HG03565 (cell line): ENCODE measurements around the gene TMEM191B.
"Not testable (repeated sequence)": the region's sequence is repeated elsewhere in the genome, so short reads cannot be mapped to it uniquely, and the experiment has no call there.

Experiments
- ATAC-seq: cut with Tn5 transposase; IDR thresholded peaks from one replicate; pipeline ENCODE4 v1.9.1; 2021; ENCODE audit warnings: mild to moderate bottlenecking, moderate library complexity; ENCODE audit not compliant: unreplicated experiment

The TMEM191B gene

DNA sequence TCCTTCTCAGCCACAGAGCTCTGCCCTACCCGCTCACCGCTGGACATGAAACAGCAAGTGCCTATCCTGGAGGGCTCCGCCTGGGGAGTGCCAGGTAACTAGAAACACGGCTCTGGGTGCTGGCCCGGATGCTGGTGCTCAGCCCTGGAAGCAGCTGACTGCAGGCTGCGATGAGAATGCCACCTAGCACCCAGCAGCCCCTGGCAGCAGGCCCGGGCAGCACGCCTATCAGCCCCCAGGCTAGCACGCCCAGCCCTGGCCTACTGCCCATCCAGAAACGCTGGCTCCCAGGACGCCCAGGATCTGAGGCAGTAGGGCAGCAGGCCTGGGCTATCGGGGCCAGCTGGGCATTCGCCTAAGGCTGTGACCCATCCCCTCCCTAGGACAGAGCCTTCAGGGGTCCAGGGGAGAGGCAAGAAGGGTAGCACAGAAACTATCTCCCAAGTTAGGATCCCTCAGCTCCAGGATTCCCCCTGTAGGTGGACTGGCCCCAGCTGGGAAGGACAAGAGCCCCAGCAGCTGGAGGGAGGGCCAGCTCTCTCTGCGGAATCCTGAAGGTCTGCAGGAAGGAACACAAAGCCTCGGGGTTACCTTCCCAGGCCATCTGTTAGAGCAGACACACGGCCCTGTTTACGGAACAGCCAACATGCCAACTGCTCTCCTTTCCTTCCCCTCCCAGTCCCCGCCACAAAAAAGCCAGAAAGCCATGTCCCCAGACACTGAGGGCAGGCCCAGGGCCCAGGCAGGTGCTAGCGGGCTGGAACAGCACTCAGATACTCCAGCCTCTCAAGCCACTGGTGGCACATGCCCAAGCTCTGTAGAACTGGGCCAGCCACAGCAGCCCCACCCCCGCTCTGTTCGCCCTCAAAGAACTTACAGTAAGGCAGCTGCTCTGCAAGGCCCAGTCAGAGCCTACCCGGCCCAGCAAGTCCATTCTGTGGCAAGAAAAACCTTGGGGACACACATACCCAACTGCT is 27.0 kb downstream of the TMEM191B start:
- ATAC-seq: not testable (repeated sequence)

DNA sequence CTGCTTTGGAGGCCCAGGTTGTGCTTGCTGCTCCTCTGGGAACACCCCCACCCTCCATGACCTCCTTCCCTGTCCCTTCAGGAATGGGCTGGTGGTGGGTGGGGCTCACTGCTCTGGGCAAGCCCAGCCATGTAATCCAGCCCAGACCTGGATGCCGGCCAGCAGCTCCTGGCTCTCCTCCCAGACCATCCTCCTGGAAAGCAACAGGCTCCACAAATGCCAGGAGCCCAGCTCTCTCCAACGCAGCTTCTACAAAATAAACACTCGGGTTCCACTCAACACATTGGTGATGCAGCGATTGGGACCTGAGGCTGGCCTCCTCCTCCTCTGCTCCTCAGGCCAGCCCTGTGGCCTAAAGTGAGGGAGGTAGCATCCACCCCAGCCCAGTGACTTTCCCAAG is 30.9 kb downstream of the TMEM191B start:
- not testable (repeated sequence) for ATAC-seq

DNA sequence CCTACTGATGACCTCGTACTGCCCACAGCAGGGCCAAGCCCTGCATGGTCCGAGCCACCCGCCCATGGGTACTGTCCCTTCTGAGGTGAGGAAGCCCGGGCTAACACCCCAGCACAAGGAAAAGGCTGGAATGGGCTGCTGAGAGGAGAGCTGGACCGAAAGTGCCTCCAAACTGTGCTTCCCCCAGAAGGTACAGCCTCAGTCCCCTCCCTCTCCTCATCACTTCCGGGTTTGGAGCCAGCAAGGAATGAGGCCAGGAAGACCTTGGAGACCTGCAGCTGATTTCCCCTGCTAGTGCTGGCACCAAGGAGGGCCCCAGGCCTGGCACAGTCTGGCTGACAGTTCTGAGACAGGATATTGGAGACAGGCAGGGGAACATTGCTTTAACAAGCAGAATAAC is 31.3 kb downstream of the TMEM191B start:
- ATAC-seq: not testable (repeated sequence)

DNA sequence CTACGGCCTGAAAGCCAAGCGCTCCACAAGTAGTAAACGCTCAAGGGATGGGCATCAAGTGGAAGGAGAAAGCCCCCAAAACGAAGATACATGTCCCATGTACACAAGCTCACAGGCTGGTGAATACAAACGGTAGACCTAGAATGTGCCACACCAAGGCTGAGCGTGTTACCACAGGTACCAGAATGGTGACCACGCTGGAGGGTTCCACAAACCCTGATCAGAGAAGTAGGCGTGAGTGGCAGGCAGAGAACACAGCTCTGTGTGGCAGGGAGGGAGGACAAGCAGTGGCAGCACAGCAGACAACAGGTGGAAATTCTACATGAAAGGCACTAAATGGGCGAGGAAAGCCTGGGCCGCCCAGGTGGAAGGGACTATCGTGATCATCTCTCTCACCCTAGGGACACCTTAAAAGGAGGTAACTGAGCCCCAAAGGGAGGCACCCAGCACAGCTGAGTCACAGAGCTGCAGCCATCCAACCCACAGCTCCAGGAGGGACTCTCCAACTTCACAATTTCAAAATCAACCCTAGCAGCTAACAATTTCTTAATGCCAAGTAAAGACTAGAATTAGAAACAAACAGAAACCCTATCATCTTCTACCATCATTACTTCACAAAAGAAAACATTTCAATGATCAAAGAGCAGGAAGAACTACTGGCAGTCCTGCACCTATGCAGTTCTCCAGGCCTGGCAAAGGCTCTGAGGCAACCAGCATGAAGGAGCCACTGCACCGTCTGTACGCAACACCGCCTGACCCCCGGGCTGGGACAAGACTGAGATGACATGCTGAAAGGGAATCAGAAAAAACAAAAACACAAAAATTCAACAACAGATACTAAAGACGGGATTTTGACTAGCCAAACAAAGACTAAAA is 32.7 kb downstream of the TMEM191B start:
- not testable (repeated sequence) for ATAC-seq

DNA sequence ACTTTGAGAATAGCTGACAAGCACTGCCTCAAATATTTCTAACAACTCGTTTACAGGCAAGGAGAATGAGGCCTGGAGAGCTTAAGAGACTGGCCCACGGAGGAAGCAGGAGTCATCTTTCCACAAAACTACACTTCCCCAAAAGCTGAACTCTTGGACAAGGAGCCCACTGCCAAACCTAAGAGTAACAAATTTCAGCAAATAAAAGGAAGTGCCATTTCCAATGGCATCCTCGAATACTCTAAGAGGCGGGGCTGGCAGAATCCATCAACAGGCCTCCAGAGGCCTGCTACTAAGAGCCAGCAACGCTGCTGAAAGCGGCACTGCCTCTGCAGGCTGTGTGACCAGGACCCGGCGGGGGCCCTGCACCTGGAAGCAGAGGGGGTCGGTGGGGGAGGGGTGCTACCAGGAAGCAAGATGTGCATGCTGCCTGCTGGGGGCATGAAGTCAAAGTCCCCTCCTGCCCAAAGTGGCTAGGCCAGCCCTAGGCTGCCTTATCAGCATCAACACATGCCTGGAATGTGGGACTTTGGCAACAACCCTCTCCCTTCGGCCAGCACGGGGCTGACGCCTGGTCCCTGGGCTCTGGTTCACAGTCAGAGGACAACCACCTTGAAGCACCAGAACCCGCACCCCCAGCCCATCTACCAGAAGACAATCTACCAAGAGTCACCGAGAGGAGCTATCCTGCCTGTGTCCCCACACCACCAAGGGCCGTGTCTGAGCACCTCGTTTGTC is 43.1 kb downstream of the TMEM191B start:
- ATAC-seq: not testable (repeated sequence)

DNA sequence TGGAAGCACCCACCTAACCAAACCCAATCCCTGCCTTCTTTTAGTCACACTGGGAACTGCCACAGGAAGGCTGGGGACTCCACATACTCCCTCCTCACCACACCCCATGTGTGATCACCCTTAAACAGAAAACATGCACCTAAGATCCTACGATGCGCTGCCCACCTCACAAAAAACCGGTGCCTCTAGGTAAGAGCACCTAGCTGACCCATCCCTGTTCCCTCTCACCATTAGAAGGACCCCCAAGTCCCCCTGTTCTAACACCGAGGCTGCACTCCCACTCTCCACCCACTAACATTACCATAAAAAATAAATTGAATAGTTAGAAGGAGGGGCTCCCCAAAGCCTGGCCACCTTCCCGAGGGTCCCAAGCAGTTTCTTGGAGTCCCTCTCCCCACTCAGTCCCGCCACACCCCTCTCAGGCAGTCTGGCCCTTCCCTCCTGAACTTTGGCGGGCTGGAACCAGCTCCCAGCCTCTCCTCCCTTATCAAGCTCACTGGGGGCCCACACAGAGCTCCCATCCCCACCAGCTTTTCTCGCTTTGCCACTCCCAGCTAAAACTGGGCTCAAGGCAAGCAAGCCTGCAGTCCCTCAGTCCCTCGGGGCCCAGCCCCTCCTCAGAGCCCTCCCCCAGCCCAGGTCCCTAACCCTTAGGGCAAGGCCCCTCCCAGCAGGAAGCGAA is 46.0 kb downstream of the TMEM191B start:
- not testable (repeated sequence) for ATAC-seq

DNA sequence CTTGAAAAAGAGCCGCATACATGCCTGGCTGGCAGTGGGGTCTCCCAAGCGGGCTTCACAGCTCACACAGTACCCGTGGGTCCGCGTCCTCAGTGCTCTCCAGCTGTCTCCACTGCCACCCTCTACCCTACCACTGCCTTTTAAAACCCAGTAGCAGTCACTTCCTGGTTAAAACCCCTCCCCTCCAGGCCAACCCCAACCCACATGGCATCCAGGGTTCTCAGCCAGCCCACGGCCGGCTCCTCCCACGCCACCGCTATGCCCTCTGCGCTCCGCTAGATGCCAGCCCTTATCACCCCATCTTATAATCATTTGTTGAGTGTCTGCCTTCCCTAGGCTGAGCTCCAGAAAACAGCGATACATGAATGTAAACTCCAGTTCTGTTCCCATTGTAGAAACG is 47.0 kb downstream of the TMEM191B start:
- not testable (repeated sequence) for ATAC-seq

DNA sequence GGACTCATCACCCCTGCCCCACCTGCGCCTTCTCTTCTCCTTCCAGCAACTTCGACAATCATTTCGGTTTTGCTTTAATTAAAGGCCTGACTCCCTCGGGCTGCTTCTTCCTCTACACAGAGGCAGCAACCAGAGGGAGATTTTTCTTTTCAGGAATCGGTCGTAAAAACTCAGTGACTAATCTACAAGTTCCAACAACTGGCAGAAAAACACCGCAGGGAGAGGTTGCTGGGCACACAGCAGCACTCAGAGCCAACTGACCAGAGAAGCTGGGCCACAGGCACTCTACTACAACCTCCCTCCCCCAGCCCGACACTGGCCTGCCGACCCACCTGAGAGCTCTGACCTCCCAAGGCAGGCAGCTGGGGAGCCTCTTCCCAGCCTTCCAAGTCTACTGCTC is 48.1 kb downstream of the TMEM191B start:
- ATAC-seq: not testable (repeated sequence)

DNA sequence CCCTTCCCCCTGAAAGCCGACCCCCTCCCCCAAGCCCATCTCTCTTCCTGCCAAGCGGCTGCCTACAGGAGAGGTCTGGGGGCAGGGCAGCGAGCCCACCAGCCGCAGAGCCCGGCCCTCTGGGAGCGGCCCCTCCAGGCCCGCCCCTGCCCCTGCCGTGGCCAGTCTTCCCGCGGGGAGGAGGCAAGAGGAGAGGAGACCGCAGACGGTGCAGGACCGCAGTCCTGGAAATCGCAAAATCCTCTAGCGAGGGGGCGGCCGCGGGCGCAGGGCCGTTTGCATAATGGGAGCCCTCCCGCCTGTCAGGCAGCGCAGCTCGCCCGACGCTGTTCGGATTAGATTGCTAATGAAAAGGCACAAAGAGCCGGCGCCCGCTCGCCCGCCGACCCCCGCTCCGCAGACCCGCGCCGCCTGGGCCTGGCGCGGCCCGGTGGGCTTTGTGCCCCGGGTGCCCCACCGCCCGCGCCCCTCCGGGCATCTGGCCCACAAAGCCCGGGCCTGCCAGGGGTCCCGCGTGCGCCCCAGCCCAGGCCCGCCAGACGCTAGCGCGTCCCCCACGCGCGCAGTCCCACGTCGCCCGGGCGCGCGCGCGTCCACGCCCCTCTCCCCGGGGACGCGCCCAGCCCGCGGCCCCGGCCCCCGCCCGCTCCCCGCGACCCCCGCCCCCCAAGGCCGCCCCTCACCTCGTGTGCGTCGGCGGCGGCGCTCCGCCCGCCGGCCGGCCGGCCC is 49.7 kb downstream of the TMEM191B start:
- peak; percentile 12 for ATAC-seq

DNA sequence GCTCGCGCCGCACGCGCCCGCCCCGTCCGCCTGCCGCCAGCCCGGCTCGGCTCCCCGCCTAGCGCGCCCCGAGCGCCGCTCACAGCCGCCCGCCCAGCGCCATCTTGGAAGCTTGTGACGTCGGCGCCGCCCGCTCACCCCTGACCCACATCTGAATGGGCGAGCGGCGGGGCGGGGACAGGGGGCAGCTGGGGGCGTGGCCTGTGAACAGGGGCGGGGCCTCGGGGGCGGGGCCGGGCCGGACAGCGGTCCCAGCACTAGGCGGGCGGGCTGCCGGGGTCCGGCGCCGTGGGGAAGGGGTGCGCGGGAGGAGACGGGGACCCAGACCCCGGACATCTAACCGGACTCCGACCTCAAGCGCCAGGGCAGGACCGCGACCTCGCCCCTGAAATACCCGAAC is 50.2 kb downstream of the TMEM191B start:
- ATAC-seq: peak; percentile 83
